IMR-90 (cell line): Measurements from ENCODE around the gene RAD51D. TPM values are rescaled to one million over a fixed set of nuclear protein-coding genes. Genes with fewer than 3 reads are reported as not detected.
A peak's percentile ranks its signal among the peaks of the same experiment; 100 is the strongest.

ENCODE experiments used
- ATAC-seq: fragments of 200-7000 bp; cut with Tn5 transposase; 2 replicates; pipeline ENCODE4 v1.9.1; 2020; ENCODE audit warnings: low read depth, mild to moderate bottlenecking, moderate library complexity
- BruUV-seq: library from RNA; stranded (reverse); fragments of 400-500 nt; replicated peaks from 2 replicates; lab custom pipeline; 2021; lab: Mats Ljungman, UMichigan
- CTCF ChIA-PET: fragments of 300-600 bp; formaldehyde crosslinking; extraction: SDS; loops from one replicate; lab custom pipeline; 2021; ENCODE audit warnings: antibody characterized with exemption; lab: Yijun Ruan, JAX
- POLR2A ChIA-PET: fragments of 300-600 bp; sonication (Branson Sonifier 250); formaldehyde crosslinking; loops from one replicate; lab custom pipeline; 2022; ENCODE audit warnings: antibody characterized with exemption; ENCODE audit not compliant: unreplicated experiment; lab: Charles Lee
- DNase-seq: peaks from one replicate; pipeline ENCODE4 v3.0.0; 2013
- H2AFZ ChIP-seq: replicated peaks from 2 replicates; pipeline ENCODE3; 2013; ENCODE audit warnings: low read length, mild to moderate bottlenecking; ENCODE audit not compliant: poor library complexity
- H2AK5ac ChIP-seq: 2 replicates; pipeline ENCODE4 v1.6.1; 2013; ENCODE audit warnings: low read depth, low read length, inconsistent platforms
- H2AK9ac ChIP-seq: replicated peaks from 2 replicates; pipeline ENCODE3; 2013; ENCODE audit warnings: mild to moderate bottlenecking, low read depth, low read length, moderate library complexity; ENCODE audit not compliant: poor library complexity
- H2BK120ac ChIP-seq: 2 replicates; pipeline ENCODE4 v1.6.1; 2013; ENCODE audit warnings: low read depth, low read length, inconsistent platforms
- H2BK15ac ChIP-seq: 3 replicates; pipeline ENCODE4 v1.6.1; 2013; ENCODE audit warnings: low read depth, low read length, inconsistent platforms
- H2BK20ac ChIP-seq: 2 replicates; pipeline ENCODE4 v1.6.1; 2013; ENCODE audit warnings: low read depth, mild to moderate bottlenecking, inconsistent platforms, low read length, moderate library complexity
- H2BK5ac ChIP-seq: 2 replicates; pipeline ENCODE4 v1.6.1; 2013; ENCODE audit warnings: mild to moderate bottlenecking, low read depth, low read length, inconsistent platforms; ENCODE audit not compliant: poor library complexity, severe bottlenecking
- H3K14ac ChIP-seq: replicated peaks from 2 replicates; pipeline ENCODE4 v1.6.1; 2013; ENCODE audit warnings: low read depth, low read length, inconsistent platforms
- H3K18ac ChIP-seq: 2 replicates; pipeline ENCODE4 v1.6.1; 2013; ENCODE audit warnings: low read depth, low read length, control low read depth
- H3K23ac ChIP-seq: 2 replicates; pipeline ENCODE4 v1.6.1; 2013; ENCODE audit warnings: low read depth, low read length, inconsistent platforms
- H3K27ac ChIP-seq: 2 replicates; pipeline ENCODE4 v1.5.1; 2013; ENCODE audit warnings: mild to moderate bottlenecking, control low read depth, low read length; ENCODE audit not compliant: insufficient read depth
- H3K27me3 ChIP-seq: 2 replicates; pipeline ENCODE4 v1.6.1; 2013; ENCODE audit warnings: low read length; ENCODE audit not compliant: control insufficient read depth, insufficient read depth
- H3K36me3 ChIP-seq: 2 replicates; pipeline ENCODE4 v1.6.1; 2013; ENCODE audit warnings: low read length, mixed read lengths; ENCODE audit not compliant: control insufficient read depth, insufficient read depth
- H3K4ac ChIP-seq: 2 replicates; pipeline ENCODE4 v1.6.1; 2013; ENCODE audit warnings: low read depth, low read length, inconsistent platforms
- H3K4me1 ChIP-seq: 2 replicates; pipeline ENCODE4 v1.6.1; 2013; ENCODE audit warnings: low read length, mixed read lengths; ENCODE audit not compliant: control insufficient read depth, insufficient read depth
- H3K4me2 ChIP-seq: 2 replicates; pipeline ENCODE4 v1.6.1; 2013; ENCODE audit warnings: low read depth, mild to moderate bottlenecking, control low read depth, low read length, moderate library complexity
- H3K4me3 ChIP-seq: 2 replicates; pipeline ENCODE4 v1.5.1; 2013; ENCODE audit warnings: low read depth, mild to moderate bottlenecking, control low read depth, low read length, moderate library complexity; ENCODE audit not compliant: insufficient read depth
- H3K56ac ChIP-seq: 2 replicates; pipeline ENCODE4 v1.6.1; 2013; ENCODE audit warnings: low read length, inconsistent platforms; ENCODE audit not compliant: insufficient read depth; ENCODE audit errors: extremely low read depth
- H3K79me1 ChIP-seq, 2 experiments: 2 replicates each; pipeline ENCODE4 v1.6.1; 2013; ENCODE audit warnings: low read length in 2 of 2, inconsistent platforms in 1 of 2, low read depth in 1 of 2
- H3K9ac ChIP-seq: 2 replicates; pipeline ENCODE4 v1.6.1; 2013; ENCODE audit warnings: low read depth, low read length, control low read depth
- H3K9me1 ChIP-seq: 2 replicates; pipeline ENCODE4 v1.6.1; 2013; ENCODE audit warnings: low read length, inconsistent platforms; ENCODE audit not compliant: insufficient read depth
- H3K9me3 ChIP-seq: 2 replicates; pipeline ENCODE4 v1.6.1; 2013; ENCODE audit warnings: low read length; ENCODE audit not compliant: control insufficient read depth, insufficient read depth
- H4K20me1 ChIP-seq: 2 replicates; pipeline ENCODE4 v1.6.1; 2013; ENCODE audit warnings: low read length, inconsistent platforms; ENCODE audit not compliant: insufficient read depth
- H4K5ac ChIP-seq: 2 replicates; pipeline ENCODE4 v1.6.1; 2013; ENCODE audit warnings: mild to moderate bottlenecking, low read depth, low read length, control low read depth
- H4K8ac ChIP-seq, 2 experiments: 2 replicates each; pipeline ENCODE4 v1.6.1; 2013; ENCODE audit warnings: low read depth in 2 of 2, low read length in 2 of 2, control low read depth in 1 of 2, inconsistent platforms in 1 of 2
- H4K91ac ChIP-seq: 2 replicates; pipeline ENCODE4 v1.6.1; 2013; ENCODE audit warnings: low read depth, low read length, inconsistent platforms; ENCODE audit not compliant: insufficient read depth
- BHLHE40 ChIP-seq: fragments of 150-350 bp; IDR thresholded peaks from 2 replicates; pipeline ENCODE4 v1.6.1; 2016; ENCODE audit warnings: mild to moderate bottlenecking, low read depth, low read length
- CEBPB ChIP-seq: IDR thresholded peaks from 2 replicates; pipeline ENCODE4 v1.6.1; 2012; ENCODE audit warnings: low read depth, low read length, improper control_type of control experiment
- MAFK ChIP-seq: IDR thresholded peaks from 2 replicates; pipeline ENCODE4 v1.6.1; 2012; ENCODE audit warnings: low read depth, low read length, improper control_type of control experiment
- RFX5 ChIP-seq: IDR thresholded peaks from 2 replicates; pipeline ENCODE4 v1.8.0; 2012; ENCODE audit warnings: low read depth, mild to moderate bottlenecking, low read length, moderate library complexity
- WGBS, 2 experiments: methylation state at CpG; one replicate each; pipeline versions ENCODE4 v1.1.5 to v1.1.7; 2013; ENCODE audit warnings: missing lambda C conversion rate in 2 of 2; ENCODE audit not compliant: insufficient read length in 1 of 2; ENCODE audit errors: extremely low coverage in 2 of 2; 5-methylcytosine and 5-hydroxymethylcytosine counted together
- dilution Hi-C: fragments of 300-500 bp; cut with HindIII; formaldehyde crosslinking; loops from one replicate; pipeline ENCODE4 v1.14.3; 2018; ENCODE audit warnings: low sequenced_read_pairs; ENCODE audit not compliant: unreplicated experiment
- in situ Hi-C: fragments of 300-500 bp; cut with MboI; formaldehyde crosslinking; loops from 3 replicates; pipeline ENCODE4 v1.14.3; 2019; ENCODE audit warnings: low sequenced_read_pairs, inconsistent platforms, mixed read lengths
- intact Hi-C: fragments of 100-400 bp; cut with micrococcal nuclease; formaldehyde crosslinking; loops from 2 replicates; pipeline ENCODE4 v1.10.0; 2022
- polyA plus RNA-seq, 3 experiments: library from polyadenylated mRNA; depleted of rRNA; stranded (reverse); fragments of >200 nt; gene quantifications; 2 replicates each; pipeline ENCODE4 v1.2.3, GENCODE V29; 2012; ENCODE audit warnings: low replicate concordance in 1 of 3
- total RNA-seq: library from RNA; depleted of rRNA; stranded (reverse); fragments of >200 nt; gene quantifications from 2 replicates; pipeline ENCODE4 v1.2.3, GENCODE V29; 2012

The RAD51D gene
- total and polyA plus RNA-seq, 2 of the 4 experiments (the other 2 are of a cell fraction) = 10.8 to 12.7 TPM

DNA sequence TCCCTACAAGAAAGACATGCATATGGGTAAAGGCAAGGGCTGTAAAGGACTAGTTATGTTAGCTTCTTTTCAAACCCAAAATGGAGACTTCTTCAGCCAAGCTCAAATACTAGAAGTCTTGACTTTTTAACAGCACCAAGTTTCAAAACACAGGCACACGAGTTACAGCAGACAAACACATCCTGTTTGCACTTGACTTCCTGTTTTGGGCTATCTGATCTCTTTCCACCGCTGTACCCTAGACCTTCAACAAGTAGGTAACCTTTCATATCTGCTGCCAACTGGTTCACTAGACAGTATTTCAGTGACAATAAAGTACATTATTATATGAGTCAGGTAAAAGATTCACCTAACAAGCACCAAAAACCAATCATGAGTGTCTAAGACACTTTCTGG, 68.5 kb downstream of the RAD51D start:
- no peaks in the 10 kb centered on the region for H3K9me3 ChIP-seq
- H3K79me1 ChIP-seq = peaks cover 17 to 60% of the 10 kb centered on the region in 2 experiments
- H4K91ac ChIP-seq = no peak overlapping the region
- H3K27me3 ChIP-seq = no peaks in the 10 kb centered on the region
- no peak overlapping the region for H2AK9ac ChIP-seq
- no peak overlapping the region for H3K27ac ChIP-seq
- H2AK5ac ChIP-seq = no peak overlapping the region
- H3K4me3 ChIP-seq = no peak overlapping the region
- H3K9me1 ChIP-seq = peaks cover 3% of the 10 kb centered on the region; the same call in 1 of the 2 replicates
- H2BK20ac ChIP-seq = no peak overlapping the region
- no peak overlapping the region for H2BK5ac ChIP-seq
- H3K14ac ChIP-seq = no peak overlapping the region
- H3K23ac ChIP-seq = no peak overlapping the region
- H3K18ac ChIP-seq = no peak overlapping the region
- dilution Hi-C loops = no loop called here
- no peak overlapping the region for H3K4me2 ChIP-seq
- in situ Hi-C loops = no loop called here
- H3K9ac ChIP-seq = no peak overlapping the region
- no peaks in the 10 kb centered on the region for H3K36me3 ChIP-seq
- no peak overlapping the region for H2BK120ac ChIP-seq
- no peak for TF ChIP-seq RFX5
- no peak for TF ChIP-seq CEBPB
- TF ChIP-seq MAFK = no peak
- no peak for TF ChIP-seq BHLHE40
- DNase-seq (no peak), ATAC-seq (no peak)
- POLR2A ChIA-PET = no interaction called here
- no TSS peak for BruUV-seq
- 0 out of 3 replicates have a peak overlapping the region, but pooled peaks have one; percentile 15 for H2BK15ac ChIP-seq
- no peak overlapping the region for H2AFZ ChIP-seq
- no CpG with 5 or more reads among the region's 2 CpGs for WGBS, 2 experiments
- no peak overlapping the region for H3K4ac ChIP-seq
- CTCF ChIA-PET = no interaction called here
- H3K56ac ChIP-seq = no peak overlapping the region
- no peak overlapping the region for H4K8ac ChIP-seq
- H3K4me1 ChIP-seq = peaks cover 6% of the 10 kb centered on the region; the same call in 1 of the 2 replicates
- peaks cover 19% of the 10 kb centered on the region; the same call in 1 of the 2 replicates for H4K20me1 ChIP-seq
- no peak overlapping the region for H4K5ac ChIP-seq
- intact Hi-C loops = no loop called here
